Measurements from ENCODE around the gene SERPINA4. TPM values are rescaled to one million over a fixed set of nuclear protein-coding genes. Genes with fewer than 3 reads are reported as not detected.
A peak's percentile ranks its signal among the peaks of the same experiment; 100 is the strongest.

SERPINA4 gene
- total RNA-seq, 4 donors from 2014 or later: not detected

GRCh38 chr14:94569381-94570001 lies 8.2 kb downstream of the SERPINA4 start:
- H3K27me3 ChIP-seq: no peaks in the 10 kb centered on the region
- no peak overlapping the region for H3K27ac ChIP-seq
- 73 to 88% methylated on average over 5 to 19 of the region's 20 CpGs for WGBS, 2 donors (ENCODE audit: low coverage in 1 of 2)
- no peak overlapping the region for H3K4me3 ChIP-seq
- no peak for DNase-seq
- intact Hi-C loops (cut with DNase I; ENCODE audit: low total_unique reads): no loop called here
- peaks cover 0 to 2% (median 0%) of the 10 kb centered on the region in 4 donors for H3K4me1 ChIP-seq
- in situ Hi-C loops (cut with MboI; ENCODE audit: low pct_ligation_motif_present in 1 of 4, low pct_unique_long_range_greater_than_20kb in 1 of 4, low sequenced_read_pairs in 3 of 4): no loop called here
- no peak for TF ChIP-seq CTCF (IDR thresholded peaks at IDR 0.05)
- TF ChIP-seq POLR2AphosphoS5 (IDR thresholded peaks at IDR 0.05): no peak
- no peak for TF ChIP-seq POLR2A (IDR thresholded peaks at IDR 0.05)
- no peak for TF ChIP-seq EP300 (IDR thresholded peaks at IDR 0.05; ENCODE audit: low read depth)
- H3K9me3 ChIP-seq: no peaks in the 10 kb centered on the region
- H3K36me3 ChIP-seq: no peaks in the 10 kb centered on the region

GRCh38 chr14:94570002-94570400 lies 8.8 kb downstream of the SERPINA4 start:
- DNase-seq: no peak
- Histone ChIP-seq H3K27me3 (no peaks in the 10 kb centered on the region), H3K27ac (no peak overlapping the region), H3K36me3 (no peaks in the 10 kb centered on the region), H3K4me1 (peaks cover 0 to 2% (median 0%) of the 10 kb centered on the region in 4 donors), H3K4me3 (no peak overlapping the region), H3K9me3 (no peaks in the 10 kb centered on the region)
- 80 to 100% methylated on average over 1 to 4 of the region's 6 CpGs for WGBS, 2 donors (ENCODE audit: low coverage in 1 of 2)
- in situ Hi-C loops (cut with MboI; ENCODE audit: low pct_ligation_motif_present in 1 of 4, low pct_unique_long_range_greater_than_20kb in 1 of 4, low sequenced_read_pairs in 3 of 4): no loop called here
- TF ChIP-seq POLR2A (IDR thresholded peaks at IDR 0.05): no peak
- no peak for TF ChIP-seq CTCF (IDR thresholded peaks at IDR 0.05)
- intact Hi-C loops (cut with DNase I; ENCODE audit: low total_unique reads): no loop called here

- Histone ChIP-seq H3K27ac (no peak overlapping the region), H3K4me1 (peaks cover 0 to 2% (median 0%) of the 10 kb centered on the region in 4 donors), H3K9me3 (no peaks in the 10 kb centered on the region), H3K36me3 (no peaks in the 10 kb centered on the region), H3K4me3 (no peak overlapping the region), H3K27me3 (no peaks in the 10 kb centered on the region)
- DNase-seq: no peak
- intact Hi-C loops (cut with DNase I; ENCODE audit: low total_unique reads) (no loop called here), in situ Hi-C loops (cut with MboI; ENCODE audit: low pct_ligation_motif_present in 1 of 4, low pct_unique_long_range_greater_than_20kb in 1 of 4, low sequenced_read_pairs in 3 of 4) (no loop called here)
- TF ChIP-seq EP300 (IDR thresholded peaks at IDR 0.05; ENCODE audit: low read depth): no peak
- no peak for TF ChIP-seq POLR2A (IDR thresholded peaks at IDR 0.05)
- TF ChIP-seq CTCF (IDR thresholded peaks at IDR 0.05): no peak
- no peak for TF ChIP-seq POLR2AphosphoS5 (IDR thresholded peaks at IDR 0.05)
- WGBS, 2 donors (ENCODE audit: low coverage in 1 of 2): 85 to 94% methylated on average over 2 to 9 of the region's 9 CpGs
Observed at GRCh38 chr14:94570440-94570839, 9.2 kb downstream of the SERPINA4 start.

GRCh38 chr14:94571395-94571794 lies 10.2 kb downstream of the SERPINA4 start:
- Histone ChIP-seq H3K36me3 (no peaks in the 10 kb centered on the region), H3K4me1 (peaks cover 0 to 2% (median 0%) of the 10 kb centered on the region in 4 donors), H3K27me3 (no peaks in the 10 kb centered on the region), H3K27ac (peak overlapping the region in 3 of 4 donors; percentile 31 to 62 (median 33)), H3K4me3 (no peak overlapping the region), H3K9me3 (no peaks in the 10 kb centered on the region)
- intact Hi-C loops (cut with DNase I; ENCODE audit: low total_unique reads): no loop called here
- TF ChIP-seq CTCF (IDR thresholded peaks at IDR 0.05): no peak
- TF ChIP-seq POLR2A (IDR thresholded peaks at IDR 0.05): no peak
- no peak for TF ChIP-seq POLR2AphosphoS5 (IDR thresholded peaks at IDR 0.05)
- TF ChIP-seq EP300 (IDR thresholded peaks at IDR 0.05; ENCODE audit: low read depth): no peak
- in situ Hi-C loops (cut with MboI; ENCODE audit: low pct_ligation_motif_present in 1 of 4, low pct_unique_long_range_greater_than_20kb in 1 of 4, low sequenced_read_pairs in 3 of 4): no loop called here
- DNase-seq: no peak
- 58 to 100% methylated on average over 1 to 7 of the region's 7 CpGs for WGBS, 2 donors (ENCODE audit: low coverage in 1 of 2)

All from transverse colon (tissue), 4 donors.